GM12892 (cell line): Measurements from ENCODE around the gene ZNRF3.

ENCODE experiments used
- DNase-seq: peaks from one replicate; pipeline ENCODE4 v3.0.0; 2011; ENCODE audit not compliant: insufficient read length
- FAIRE-seq: peaks from 2 replicates; lab custom pipeline; 2011; peaks lifted over from hg19 to GRCh38; lab: Jason Lieb, UNC
- POLR2A ChIP-seq: IDR thresholded peaks from 2 replicates; pipeline ENCODE4 v1.6.1; 2011; ENCODE audit warnings: low read depth, low read length, control low read depth
- POLR2AphosphoS5 ChIP-seq: IDR thresholded peaks from 2 replicates; pipeline ENCODE4 v1.6.1; 2011; ENCODE audit warnings: low read depth, low read length, control low read depth
- TAF1 ChIP-seq: IDR thresholded peaks from 2 replicates; pipeline ENCODE4 v1.6.1; 2011; ENCODE audit warnings: low read depth, mild to moderate bottlenecking, control low read depth, low read length, borderline replicate concordance

Gene ZNRF3

DNA sequence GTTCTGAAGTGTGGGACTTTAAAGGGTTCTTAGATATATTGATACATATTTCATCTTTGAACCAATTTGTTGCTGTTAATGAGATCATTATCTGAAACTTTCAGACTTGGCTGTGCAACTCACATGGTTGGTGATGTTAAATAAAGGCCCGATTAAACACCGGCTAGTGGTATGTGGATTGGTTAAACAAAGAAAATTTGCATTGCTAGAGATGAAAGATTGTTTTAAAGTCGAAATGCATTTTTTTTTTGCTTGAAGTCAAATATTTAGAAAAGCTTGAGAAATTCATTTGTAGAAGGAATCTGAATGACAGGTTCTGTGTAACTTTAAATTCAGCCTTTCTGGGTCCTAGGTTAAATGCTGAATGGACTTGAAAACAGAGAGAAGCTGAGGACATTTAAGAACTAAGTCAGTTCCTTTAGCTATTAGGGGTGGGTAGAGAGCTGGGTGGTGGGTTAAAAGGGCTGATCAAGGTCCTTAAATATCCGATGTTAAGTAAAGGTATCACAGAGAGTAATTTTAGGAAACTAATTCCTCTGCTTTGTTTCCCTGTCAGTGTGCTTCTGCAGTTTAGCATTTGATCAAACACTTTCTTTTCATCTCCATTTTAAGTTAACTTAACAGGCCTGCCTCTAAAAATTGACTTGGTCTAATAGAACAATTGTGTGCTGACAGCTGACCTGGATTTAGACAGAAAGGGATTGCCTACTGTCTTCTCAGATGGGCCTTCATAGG, 4.5 kb downstream of the ZNRF3 start:
- TF ChIP-seq TAF1, result no peak
- TF ChIP-seq POLR2A, result no peak
- TF ChIP-seq POLR2AphosphoS5, result no peak
- FAIRE-seq (no peak), DNase-seq (no peak)

DNA sequence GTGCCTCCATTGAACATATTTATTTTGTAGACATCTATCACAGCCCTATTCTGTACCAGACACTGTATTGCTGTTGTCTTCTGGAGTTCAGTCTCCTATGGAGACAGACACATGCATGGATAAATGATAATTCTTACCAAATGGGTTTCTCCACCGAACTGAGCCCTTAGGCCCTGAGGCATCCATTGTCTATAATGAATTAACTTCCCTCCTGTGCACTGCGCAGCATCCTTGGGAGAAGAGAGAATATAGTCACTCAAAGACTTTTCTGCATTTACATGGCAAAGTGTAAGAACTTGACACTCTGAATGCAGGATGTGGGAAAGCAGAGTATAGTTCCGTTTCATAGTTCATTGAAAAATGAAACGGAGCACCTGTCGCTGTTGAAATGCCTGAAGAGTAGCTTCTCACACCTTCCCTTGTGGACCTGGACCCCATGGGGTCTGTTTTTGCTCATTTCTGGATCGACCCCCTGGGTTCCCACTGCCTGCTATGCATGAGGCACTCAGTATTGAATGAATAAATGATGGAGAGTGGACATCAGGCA, 6.2 kb downstream of the ZNRF3 start:
- no peak for DNase-seq
- FAIRE-seq, result no peak
- TF ChIP-seq POLR2AphosphoS5 (no peak), TAF1 (no peak), POLR2A (no peak)

DNA sequence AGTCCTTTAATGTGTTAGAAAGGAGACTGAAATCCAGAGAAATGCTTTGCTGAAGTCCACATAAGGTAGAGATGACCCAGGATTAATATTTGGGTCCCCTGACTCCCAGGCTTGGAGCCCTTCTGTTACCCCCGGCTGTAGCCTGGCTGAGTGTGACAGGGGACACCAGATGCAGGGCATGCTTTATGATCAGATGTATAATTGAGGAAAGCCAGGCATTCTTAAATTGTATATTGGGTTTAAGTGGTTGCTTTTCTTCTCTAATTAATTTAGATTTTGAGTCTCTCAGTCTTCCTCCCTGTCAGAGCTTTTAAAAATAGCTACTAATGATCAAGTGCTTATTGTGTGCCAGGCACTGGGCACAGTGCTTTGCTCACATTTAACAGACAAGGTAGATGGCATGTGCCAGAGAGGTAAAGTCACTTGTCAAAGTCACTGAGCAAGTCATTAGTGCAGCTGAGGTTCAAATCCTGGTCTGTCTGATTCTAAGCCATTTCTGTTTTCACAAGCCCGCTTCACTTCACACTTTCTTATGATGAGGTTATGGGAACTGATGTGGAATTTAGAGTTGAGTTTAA, 7.9 kb downstream of the ZNRF3 start:
- FAIRE-seq (no peak), DNase-seq (no peak)
- TF ChIP-seq POLR2A, result no peak
- no peak for TF ChIP-seq TAF1
- no peak for TF ChIP-seq POLR2AphosphoS5

GRCh38 chr22:28892175-28892731, 8.9 kb downstream of the ZNRF3 start:
- DNase-seq, result no peak
- FAIRE-seq, result no peak
- no peak for TF ChIP-seq POLR2AphosphoS5
- TF ChIP-seq TAF1, result no peak
- no peak for TF ChIP-seq POLR2A

- DNase-seq (no peak), FAIRE-seq (no peak)
- TF ChIP-seq POLR2AphosphoS5 (no peak), POLR2A (no peak), TAF1 (no peak)
These were observed 10.4 kb downstream of the ZNRF3 start for GRCh38 chr22:28893810-28894209.

DNA sequence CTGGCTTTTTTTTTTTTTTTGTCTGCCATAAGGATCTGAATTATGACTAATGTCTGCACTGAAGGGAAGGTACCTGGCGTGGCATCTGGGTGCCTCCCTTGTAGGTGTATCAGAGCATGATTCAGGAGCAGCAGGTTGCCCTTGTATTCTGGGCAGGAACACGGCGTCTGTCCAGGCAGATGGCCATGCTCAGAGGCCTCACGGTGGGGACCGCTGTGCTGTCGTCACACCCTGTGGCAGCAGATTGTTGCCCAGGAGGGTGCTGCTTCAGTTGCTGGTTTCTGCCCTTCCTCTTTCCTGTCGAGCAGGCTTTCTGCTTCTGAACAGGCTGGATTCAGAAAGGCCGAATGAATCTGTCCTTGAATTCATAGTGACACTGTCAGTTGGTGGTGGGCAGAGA, 11.0 kb downstream of the ZNRF3 start:
- no peak for DNase-seq
- no peak for TF ChIP-seq TAF1
- no peak for TF ChIP-seq POLR2AphosphoS5
- no peak for TF ChIP-seq POLR2A

DNA sequence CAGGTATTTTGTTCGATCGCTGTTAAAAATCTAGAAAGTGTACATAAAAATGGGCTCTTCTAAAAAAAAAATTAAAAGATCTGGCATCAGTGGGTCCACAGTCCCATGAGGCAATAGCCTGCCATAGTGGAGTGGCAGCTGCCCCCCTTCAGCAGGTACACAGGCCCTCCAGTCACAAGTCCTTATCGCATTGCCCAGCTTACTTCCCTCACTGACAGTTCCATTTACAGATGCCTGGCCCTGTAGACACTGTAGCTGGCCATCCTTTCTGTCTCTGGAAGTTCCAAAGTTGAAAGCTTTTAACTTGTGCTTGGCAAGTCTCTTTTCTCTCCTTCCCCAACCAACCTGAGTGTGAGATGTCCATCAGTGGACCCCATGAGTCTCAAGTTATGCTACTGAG, 11.4 kb downstream of the ZNRF3 start:
- FAIRE-seq, result no peak
- DNase-seq, result no peak
- TF ChIP-seq POLR2AphosphoS5 (no peak), TAF1 (no peak), POLR2A (no peak)

More for the DNA sequence above, 11.0 kb downstream of the ZNRF3 start:
- FAIRE-seq, result no peak

- no peak for FAIRE-seq
- TF ChIP-seq POLR2A (no peak), TAF1 (no peak), POLR2AphosphoS5 (no peak)
- DNase-seq, result no peak
These were observed 13.2 kb downstream of the ZNRF3 start for GRCh38 chr22:28896611-28897010.

GRCh38 chr22:28898233-28898629, 14.9 kb downstream of the ZNRF3 start:
- FAIRE-seq, result no peak
- TF ChIP-seq POLR2A, result no peak
- TF ChIP-seq TAF1, result no peak
- no peak for TF ChIP-seq POLR2AphosphoS5
- DNase-seq, result no peak

DNA sequence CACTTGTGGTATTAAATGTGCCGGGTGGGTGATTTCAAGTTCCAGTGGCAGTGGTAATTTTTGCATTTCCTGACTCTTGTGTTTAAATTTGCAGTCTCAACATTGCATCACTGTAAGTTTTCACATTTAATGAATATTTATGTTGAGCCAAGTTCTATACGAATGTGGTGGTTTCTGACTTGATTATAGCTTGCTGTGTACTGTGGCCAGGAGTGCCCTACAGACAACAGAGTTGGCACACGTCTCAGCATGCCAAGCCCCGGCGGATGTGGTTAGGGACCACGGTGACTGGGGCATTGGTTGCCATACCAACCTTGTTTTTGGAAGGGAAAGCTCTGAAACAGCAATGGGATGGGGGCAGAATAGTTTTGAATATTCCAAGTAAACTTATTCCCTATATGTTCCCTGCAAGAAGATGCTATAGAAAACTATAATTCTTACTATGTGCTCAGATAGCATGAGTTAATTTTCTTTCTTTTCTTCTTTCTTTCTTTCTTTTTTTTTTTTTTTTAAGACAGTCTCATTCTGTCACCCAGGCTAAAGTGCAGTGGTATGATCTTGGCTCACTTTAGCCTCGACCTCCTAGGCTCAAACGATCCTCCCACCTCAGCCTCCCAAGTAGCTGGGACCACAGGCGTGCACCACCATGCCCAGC, 16.0 kb downstream of the ZNRF3 start:
- FAIRE-seq (no peak), DNase-seq (no peak)
- TF ChIP-seq POLR2AphosphoS5 (no peak), POLR2A (no peak), TAF1 (no peak)

GRCh38 chr22:28900379-28900925, 17.1 kb downstream of the ZNRF3 start:
- no peak for TF ChIP-seq POLR2AphosphoS5
- TF ChIP-seq POLR2A, result no peak
- TF ChIP-seq TAF1, result no peak
- FAIRE-seq (no peak), DNase-seq (no peak)

DNA sequence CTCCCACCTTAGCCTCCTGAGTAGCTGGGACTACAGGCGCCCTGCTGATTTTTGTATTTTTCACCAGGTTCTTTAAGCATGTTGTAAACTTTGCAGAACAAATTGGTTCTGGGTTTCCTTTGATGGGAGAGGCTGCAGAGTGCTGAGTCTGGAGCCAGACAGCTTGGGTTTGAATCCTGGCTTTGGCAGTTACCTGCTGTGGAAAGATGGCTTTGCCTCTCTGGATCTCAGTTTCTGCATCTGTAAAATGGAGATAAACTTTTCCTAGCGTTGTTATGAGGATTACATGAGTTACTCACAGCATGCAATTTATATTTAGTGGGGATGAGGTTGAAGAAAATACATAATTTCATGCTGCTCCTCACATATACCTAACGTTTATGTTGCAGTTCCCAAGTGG, 19.1 kb downstream of the ZNRF3 start:
- DNase-seq (no peak), FAIRE-seq (no peak)
- TF ChIP-seq POLR2AphosphoS5 (no peak), TAF1 (no peak), POLR2A (no peak)

DNA sequence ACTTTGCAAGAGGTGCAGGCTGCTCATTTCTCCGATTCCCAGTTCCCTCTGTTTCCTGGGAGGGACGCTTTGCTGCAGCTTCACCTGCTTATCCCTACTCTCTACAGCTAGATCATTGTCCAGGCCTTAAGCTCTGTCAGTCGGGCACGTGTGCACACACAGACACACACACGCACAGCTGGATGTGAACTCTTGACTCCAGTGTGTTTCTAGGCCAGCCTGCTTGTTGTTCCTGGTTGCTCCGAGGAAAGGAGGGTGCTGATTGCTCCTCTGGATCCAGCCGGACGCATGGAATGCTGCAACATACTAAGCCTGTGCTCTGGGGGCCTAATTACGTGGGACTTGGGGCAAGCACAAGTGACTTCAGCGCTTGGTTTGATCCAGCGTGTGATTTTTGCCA, 19.7 kb downstream of the ZNRF3 start:
- FAIRE-seq, result no peak
- no peak for TF ChIP-seq POLR2AphosphoS5
- no peak for TF ChIP-seq TAF1
- no peak for TF ChIP-seq POLR2A
- no peak for DNase-seq
